Stimulated activated CD4-positive, alpha-beta T cell treated with anti-CD3 and anti-CD28 coated beads, Interleukin-4, amount 100 ng/mL, for 4 hours (primary cell): ENCODE results near the gene RIN1.
"Not testable (repeated sequence)": the region's sequence is repeated elsewhere in the genome, so short reads cannot be mapped to it uniquely, and the experiment has no call there.

Experiments used
- DNase-seq, 2 experiments: peaks; one replicate each; pipeline ENCODE4 v3.0.0-alpha.2; 2020

RIN1 gene, protein sequence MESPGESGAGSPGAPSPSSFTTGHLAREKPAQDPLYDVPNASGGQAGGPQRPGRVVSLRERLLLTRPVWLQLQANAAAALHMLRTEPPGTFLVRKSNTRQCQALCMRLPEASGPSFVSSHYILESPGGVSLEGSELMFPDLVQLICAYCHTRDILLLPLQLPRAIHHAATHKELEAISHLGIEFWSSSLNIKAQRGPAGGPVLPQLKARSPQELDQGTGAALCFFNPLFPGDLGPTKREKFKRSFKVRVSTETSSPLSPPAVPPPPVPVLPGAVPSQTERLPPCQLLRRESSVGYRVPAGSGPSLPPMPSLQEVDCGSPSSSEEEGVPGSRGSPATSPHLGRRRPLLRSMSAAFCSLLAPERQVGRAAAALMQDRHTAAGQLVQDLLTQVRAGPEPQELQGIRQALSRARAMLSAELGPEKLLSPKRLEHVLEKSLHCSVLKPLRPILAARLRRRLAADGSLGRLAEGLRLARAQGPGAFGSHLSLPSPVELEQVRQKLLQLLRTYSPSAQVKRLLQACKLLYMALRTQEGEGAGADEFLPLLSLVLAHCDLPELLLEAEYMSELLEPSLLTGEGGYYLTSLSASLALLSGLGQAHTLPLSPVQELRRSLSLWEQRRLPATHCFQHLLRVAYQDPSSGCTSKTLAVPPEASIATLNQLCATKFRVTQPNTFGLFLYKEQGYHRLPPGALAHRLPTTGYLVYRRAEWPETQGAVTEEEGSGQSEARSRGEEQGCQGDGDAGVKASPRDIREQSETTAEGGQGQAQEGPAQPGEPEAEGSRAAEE

DNA sequence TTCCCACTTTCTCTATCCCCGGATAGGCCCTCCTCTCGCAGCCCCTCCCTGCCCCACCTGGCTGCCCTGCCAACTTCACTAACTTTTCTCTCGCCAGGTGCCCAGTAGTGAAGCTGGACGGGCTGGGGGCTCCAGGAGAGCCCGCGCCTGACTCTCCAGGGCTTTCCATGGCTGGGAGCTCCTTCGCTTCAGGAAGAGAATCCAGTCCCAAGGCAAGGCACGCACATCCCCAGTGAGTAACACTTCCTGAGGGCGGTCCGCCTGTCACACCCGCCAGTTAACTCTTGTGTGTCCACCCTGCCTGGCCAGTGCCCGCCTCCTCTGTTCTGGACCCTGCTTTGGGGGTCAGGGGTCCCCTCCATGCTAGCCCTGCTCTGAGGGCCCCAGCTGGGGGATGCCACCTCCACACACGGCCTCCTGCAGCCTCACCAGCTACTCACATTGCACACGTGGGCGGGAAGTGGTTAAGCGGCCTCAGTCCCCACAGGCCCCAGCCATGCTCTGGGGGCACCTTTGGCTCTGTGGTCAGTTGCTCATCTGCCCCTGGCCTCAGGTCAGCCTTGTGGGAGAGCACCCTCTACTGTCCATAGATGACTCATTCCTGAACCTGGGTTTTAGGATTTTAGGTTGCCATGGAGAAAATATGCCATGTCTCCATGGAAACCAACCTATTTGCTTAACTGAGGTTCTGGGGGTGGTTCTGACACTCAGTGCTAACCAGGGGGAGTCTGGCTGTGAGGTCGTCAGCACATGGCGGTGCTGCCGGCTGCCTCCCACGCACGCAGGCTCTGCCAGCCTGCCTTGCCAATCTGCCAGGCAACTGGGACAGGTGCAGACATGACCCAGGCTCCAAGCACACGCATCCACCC is at the start of gene RIN1:
Gene RIN1, minus strand, starts transcription at position 201 of the 869 bp plus-strand sequence. Its CDS starts 32 bp downstream, at position 169.
- DNase-seq, result peak in 1 of 2 experiments; percentile 58

DNA sequence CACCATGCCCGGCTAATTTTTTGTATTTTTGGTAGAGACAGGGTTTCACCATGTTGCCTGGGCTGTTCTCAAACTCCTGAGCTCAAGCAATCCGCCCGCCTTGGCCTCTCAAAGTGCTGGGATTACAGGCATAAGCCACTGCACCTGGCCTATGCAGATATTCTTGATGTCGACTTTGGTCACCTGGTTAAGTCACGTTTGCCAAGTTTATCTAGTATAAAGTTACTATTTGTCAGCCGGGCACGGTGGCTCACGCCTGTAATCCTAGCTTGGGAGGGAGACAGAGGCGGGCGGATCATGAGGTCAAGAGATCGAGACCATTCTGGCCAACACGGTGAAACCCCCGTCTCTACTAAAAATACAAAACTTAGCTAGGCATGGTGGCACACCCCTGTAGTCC is 48.1 kb upstream of the RIN1 start:
- DNase-seq, result not testable (repeated sequence)

DNA sequence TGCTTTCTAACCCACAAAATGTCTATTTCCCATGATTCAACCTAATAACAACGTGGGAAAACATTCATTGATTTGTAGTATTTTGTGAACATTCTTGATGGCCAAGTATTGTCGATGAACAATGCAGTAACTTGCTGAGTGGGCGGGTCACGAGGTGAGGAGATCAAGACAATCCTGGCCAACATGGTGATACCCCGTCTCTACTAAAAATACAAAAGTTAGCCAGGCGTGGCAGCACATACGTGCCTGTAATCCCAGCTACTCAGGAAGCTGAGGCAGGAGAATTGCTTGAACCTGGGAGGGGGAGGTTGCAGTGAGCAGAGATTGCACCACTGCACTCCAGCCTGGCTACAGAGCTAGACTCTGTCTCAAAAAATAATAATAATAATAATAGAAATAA is 44.0 kb upstream of the RIN1 start:
- DNase-seq, result not testable (repeated sequence)

DNA sequence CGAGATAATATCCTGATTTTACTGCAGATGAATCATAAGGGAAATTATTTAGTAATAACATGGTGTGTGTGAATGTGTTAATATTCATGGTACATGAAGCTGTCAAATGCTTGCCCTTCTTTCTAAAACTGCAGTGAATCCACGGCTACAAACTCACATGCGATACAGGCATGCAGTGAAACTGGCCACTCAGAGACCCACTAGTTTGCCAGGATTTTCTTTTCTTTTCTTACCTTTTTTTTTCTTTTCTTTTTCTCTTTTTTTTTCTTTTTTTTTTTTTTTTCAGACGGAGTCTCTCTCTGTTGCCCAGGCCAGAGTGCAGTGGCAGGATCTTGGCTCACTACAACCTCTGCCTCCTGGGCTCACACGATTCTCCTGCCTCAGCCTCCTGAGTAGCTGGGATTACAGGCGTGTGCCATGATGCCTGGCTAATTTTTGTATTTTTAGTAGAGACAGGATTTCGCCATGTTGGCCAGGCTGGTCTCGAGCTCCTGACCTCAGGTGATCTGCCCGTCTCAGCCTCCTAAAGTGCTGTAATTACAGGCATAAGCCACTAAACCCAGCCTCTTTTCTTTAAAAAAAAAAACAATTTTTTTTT is 37.6 kb upstream of the RIN1 start:
- DNase-seq, result not testable (repeated sequence)

DNA sequence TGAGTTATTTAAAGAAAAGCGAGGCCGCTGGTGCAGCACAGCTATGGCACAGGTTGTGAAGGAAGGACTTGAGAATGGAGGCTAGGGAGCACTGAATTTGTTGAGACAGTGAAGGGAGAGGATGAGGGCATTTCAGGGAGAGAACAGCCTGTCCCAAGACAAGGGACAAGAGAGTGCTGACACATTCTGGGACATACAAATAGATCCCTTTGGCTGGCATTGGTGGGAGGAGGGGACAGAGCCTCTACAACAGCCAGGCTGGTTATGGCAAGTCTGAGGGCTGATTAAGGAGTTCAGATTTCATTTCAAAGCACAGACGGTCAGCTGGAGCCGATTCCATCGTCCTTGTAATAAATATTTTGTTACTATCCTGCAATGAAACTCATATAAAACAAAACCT is 37.0 kb upstream of the RIN1 start:
- no peak for DNase-seq

DNA sequence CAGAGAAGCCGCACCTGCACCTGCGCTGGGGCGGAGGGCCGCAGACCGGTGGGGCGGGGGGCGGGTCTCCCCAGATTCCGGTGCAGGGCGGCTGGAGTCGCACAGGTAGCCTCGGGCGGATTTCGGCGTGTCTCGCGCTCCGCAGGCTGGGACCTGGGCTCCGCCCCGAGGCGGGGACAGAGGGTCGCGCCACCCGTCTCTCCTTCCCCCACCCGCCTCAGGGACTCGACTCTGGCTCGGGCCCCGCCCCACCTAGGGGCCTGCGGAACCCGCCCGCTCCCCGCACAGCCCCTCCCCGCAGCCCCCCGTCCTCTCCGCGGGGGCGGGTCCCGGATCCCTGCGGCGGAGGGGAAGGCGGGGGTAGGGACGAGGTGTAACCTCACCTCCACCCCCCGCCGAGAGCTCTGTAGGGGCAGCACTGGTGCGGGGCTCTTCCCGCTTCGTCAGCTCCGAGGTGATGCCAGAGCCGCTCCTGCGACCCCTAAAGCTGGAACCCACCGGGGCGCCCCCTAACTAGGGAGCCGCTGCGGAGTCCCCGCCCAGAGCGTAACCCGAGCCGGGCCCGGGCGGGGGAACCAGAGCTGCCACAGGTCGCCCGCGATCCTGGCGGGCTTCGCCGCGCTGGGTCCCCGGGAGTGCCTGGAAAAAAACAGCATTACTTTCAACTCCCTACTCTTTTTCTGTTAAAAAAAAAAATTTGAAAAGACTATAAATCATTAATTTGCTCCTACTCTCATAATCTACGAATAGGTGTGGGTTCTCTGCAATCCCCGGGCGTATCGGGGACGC is 35.6 kb upstream of the RIN1 start, which contains the start of gene SLC29A2:
Gene SLC29A2, minus strand, starts transcription at position 134 of the 789 bp plus-strand sequence. CDS start 169 bp downstream, outside the sequence.
- peak; percentile 79 to 83 for DNase-seq

DNA sequence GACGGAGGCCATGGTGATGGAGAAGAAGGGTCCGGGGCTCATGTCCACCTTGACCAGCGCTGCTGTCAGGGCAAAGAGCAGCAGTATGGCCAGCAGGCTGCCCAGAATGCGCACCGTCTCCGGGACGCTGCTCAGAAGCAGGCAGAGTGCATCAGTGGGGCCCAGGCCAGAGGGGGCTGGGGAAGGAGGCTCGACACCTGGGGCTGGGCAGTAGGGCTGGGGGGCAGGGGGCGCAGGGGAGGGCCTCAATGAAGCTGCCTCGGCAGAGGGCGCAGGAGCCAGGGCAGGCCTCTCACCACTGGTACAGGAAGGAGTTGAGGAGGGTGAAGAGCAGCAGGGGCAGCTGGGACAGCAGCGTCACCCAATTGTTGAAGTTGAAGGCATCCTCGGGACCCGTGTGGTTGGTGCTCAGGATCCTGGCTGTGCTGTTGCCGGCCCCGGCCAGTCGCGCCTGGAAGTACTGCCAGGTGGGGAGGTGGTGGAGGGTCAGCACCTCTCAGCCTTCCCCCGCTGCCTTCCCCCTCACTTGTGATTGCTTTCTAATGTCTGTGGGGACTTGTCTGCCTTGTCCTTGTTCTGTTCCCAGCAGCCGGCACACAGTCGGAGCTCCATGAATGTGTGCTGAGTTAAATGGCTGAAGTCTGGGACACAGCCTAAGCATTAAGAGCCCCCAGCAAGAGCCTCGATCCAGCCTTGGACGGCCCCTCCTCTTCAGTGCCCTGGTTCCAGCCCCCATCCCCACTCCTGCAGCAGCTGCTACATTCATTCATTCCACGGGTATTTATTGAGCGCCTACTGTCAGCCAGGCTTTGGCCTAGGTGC is 33.0 kb upstream of the RIN1 start:
- no peak for DNase-seq

DNA sequence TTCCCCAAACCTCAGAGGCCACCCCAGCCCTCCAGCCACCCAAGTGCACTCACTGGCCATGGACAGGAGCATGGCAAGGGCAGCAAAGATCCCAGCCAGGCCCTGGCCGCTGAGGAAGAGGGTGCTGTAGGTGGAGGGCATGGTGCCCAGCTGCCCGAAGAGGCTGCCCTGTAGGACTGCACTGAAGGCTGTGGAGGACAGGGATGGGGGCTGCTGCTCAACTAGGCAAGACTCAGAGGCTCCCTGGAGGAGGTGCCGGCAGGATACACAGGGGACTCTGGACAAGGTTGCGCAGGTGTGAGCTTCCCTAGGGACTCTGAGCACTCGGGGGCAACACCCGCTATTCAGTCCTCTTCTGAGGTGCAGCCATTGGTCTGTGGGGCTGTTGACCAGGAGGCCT is 32.2 kb upstream of the RIN1 start:
- DNase-seq, result no peak

DNA sequence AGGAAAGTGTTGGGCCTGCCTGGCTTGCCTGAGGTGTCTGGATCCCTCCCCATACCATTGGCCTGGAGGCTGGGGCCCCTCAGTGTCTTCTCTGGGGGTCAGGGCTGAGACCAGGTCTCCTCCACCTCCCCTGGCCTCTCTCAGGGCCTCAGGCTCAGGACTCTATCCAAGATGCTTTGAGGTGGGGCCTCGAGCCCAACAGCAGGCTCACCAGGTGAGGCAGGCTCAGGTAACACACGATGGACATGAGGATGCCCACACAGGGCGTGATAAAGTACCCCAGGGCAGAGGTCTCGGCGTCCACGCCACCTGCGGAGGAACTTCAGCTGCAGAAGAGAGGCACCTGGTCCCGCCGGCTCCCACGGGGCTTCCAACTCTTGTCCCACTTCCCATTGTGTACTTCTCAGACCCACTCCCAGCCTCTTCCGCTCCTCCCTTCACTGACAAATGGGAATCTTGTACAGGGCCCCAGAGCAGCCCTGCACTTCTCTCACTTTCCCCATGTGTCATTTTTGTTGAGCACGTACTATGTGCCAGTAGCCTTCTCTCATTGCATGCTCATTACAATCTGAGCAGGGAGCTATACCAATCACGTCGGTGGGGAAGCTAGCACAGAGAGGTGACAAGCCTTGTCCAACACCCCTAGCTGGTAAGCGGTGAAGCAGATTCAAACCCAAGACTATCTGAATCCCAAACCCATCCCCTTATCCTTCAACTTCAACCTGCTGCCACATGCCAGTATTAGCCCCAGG is 31.5 kb upstream of the RIN1 start:
- no peak for DNase-seq

DNA sequence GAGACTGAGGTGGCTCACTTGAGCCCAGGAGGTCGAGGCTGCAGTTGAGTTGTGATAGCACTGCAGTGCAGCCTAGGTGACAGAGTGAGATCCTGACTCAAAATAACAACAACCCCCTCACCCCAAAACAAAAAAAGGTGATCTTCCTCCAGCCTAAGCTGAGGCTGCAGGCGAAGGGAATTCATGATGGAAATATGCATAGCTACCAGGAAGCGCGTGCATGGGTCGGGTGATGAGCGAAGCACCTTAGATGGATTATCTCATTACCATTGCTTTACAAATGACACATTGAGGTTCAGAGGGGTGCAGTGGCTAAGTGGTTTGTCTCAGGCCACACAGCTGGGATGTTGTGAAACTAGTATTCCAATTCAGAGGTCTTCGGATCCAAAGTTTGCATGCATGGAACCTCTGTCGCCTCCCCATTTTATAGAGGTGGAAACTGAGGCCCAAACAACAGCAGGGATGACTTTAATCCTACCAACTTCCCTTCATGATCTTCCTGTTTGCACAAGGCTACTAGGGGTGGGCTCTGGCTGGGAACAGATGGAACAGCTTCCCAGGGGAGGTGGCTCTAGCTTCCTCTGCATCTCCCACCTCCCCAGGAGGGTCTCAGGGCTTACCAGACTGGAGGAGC is 30.7 kb upstream of the RIN1 start:
- no peak for DNase-seq

DNA sequence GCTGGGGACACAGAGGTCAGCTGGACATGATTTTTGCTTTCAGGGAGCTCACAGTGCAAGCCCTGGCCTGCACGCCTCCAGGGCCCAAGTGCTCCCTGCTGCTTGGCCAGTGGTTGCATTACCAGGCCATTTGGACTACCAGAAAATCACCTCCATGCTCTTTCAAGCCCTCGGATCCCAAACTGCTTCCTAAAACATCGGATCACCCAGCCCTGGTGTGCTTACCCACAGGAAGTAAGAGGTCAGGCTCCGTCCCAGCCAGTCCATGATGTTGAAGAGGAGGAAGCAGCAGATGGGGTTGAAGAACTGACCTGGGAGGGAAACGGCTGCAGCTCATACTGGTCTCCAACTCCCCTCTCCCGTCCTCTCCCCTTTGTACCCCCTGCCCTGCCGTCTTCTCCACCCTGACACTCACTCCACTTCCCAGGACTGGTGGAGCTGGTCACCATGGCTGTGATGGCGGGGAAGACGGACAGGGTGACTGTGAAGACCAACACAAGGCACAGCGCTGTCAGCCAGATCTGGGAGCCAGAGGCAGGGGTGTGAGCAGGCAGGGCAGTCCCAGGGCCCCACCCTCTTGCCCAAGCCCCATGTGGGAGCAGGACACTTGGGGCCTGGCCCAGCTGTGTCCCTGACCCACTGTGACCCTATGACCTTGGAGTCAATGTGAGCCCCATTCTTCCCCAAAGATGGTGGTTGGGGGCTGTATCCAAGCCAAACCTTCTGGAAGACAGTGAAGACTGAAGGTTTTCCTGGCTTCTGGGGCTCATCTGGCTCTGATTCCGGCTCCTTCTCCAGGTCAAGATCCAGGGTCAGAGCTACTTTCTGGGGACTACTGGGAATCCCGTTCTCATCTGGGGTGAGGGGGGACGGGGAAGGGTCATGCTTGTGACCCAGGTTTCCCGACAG is 29.7 kb upstream of the RIN1 start:
- DNase-seq, result no peak

DNA sequence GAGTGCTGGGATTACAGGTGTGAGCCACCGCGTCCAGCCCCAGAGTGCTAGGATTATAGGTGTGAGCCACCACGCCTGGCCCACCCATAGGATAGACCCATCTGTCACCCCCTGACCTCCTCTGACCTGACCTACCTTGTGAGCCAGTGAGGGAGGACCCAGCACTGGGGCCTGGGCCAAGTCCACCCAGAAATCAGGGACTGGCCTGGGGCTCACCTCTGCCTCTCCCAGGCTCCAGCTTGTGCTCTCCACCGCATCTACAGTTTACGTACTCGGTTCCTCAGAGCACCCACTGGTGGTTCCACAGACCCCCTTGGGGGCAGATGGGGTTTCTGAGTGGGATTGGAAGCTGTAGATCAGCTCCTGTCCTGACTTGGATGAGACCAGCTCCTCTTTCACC is 28.9 kb upstream of the RIN1 start:
- no peak for DNase-seq

DNA sequence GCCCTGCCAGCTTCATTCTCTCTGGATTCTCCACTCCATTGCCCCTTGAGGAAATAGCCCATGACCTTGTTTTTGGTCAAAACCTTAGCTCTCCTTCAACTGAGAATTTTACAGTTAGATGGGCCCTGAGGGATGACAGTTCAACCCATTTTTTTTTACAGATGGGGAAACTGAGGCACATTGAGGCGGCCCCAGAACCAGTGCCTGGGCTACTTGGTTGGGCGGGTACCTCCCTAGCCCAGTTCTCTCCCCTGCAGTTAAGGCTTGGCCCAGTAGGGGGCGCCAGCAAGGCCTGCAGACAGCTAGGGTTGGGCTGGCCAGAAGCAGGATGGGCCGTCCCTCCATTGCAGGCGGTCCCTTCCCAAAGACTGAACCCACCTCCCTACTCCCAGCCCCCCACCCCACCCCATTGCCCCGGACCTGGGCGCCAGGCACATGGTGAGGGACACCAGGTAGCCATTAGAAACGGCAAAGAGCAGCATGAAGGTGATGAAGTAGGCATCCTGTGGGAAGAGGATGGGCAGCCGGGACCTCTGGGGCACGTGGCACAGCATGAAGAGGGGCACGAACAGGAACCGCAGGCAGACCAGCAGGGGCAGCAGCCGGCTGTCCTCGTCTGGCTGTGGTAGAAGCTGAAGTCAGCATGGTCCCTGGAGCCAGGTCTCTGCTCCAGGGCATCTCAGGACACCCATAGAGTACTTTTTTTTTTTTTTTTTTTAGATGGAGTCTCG is 27.7 kb upstream of the RIN1 start:
- peak; percentile 50 to 73 for DNase-seq

DNA sequence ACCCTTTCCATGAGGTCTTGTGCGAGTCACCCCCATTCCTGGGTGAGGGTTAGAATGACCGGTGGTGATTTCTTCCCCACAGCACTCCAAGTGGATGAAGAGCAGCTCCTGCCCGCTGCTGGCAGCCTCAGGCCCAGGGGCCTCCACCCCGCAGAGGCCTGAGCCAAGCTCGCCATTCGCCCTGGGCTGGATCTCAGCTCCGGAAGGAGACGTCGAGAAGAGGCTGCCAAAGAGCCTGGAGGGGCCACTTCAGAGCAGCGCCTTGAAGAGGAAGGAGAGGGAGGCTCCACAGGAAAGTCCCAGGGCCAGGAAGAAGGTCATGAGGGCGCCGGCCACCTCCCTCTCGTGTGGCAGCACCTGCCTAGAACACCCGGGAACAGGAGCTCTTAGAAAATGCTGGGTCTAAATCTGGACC is 27.0 kb upstream of the RIN1 start:
- DNase-seq, result no peak

DNA sequence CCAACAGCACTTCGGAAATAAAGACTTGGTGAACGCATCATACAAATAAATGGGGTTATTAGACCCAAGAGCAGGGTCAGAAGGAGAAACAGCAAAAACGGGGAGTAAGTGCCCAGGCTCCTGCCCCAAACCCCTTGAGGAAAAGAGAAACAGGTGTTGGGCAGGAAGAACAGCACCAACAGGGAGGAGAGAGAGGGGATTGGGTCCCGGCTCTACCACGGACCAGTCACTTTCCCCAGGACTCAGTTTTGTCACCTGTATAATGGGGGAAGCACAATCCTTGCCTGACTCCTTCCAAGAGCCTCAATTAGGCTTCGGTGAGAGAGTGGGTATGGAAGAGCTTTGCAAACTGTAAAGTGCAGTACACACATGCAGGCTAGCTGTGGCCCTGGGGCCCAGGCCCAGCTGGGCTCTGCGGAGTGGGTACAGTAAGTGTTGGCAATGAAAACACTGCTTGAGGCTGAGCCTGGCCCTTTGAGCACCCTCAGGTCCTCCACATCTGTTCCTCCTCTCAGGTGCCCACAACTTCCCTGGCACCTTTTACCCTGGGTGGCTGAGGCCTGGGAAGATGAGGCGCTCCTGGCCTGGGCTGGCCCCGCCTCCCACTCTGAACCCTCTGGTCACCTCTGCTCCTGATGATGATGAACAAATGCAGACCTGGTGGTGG is 26.4 kb upstream of the RIN1 start:
- DNase-seq, result no peak

DNA sequence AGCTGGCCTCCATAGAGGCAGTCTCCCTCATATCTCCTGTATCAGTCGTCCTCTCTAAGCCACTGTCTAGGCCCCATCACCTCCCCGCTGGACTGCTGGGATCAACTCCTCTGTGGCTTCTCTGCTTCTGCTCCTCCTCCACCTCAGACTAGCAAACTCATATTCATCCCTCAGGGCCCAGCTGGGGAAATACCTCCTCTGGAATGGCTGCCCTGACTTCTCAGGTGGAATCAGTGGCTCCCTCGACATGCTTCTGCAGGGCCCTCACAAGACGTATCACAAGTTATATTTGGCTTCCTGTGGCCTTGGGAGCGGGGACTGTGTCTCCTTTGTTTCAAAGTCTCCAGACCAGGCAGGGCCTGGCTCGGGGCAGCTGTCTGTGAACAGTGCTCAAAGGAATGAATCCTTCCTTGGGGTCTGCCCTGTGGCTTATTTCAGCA is 25.3 kb upstream of the RIN1 start:
- no peak for DNase-seq
